ENCODE measurements around the gene TGM2. TPM values are rescaled to one million over a fixed set of nuclear protein-coding genes. Genes with fewer than 3 reads are reported as not detected.
A peak's percentile ranks its signal among the peaks of the same experiment; 100 is the strongest.

The TGM2 gene
- total and polyA plus RNA-seq, 7 donors = 6.5 to 104 (median 20.7) TPM

GRCh38 chr20:38156888-38157634, 8.0 kb downstream of the TGM2 start:
- 66 to 77% methylated on average over 11 of the region's 11 CpGs for WGBS, 2 donors
- peaks cover 0 to 24% (median 12%) of the 10 kb centered on the region in 4 donors for H3K36me3 ChIP-seq
- H3K4me1 ChIP-seq = peaks cover 0 to 59% (median 40%) of the 10 kb centered on the region in 4 donors
- H3K27me3 ChIP-seq = no peaks in the 10 kb centered on the region
- no peak overlapping the region for H3K4me3 ChIP-seq
- intact Hi-C loops (cut with DNase I) = loop anchor here (2.0 kb wide), 1 partner anchor 72 kb away; no protein-coding TSS in a partner anchor
- no peaks in the 10 kb centered on the region for H3K9me3 ChIP-seq
- peak overlapping the region; percentile 71 to 86 (median 76) for H3K27ac ChIP-seq
- peak in 3 of 4 donors; percentile 52 to 81 (median 52) for TF ChIP-seq POLR2AphosphoS5 (IDR thresholded peaks at IDR 0.05)
- TF ChIP-seq POLR2A (IDR thresholded peaks at IDR 0.05) = no peak
- TF ChIP-seq EP300 (IDR thresholded peaks at IDR 0.05) = peak in 1 of 4 donors; percentile 41
- no peak for TF ChIP-seq CTCF (IDR thresholded peaks at IDR 0.05)
- peak; percentile 90 for DNase-seq

- H3K4me3 ChIP-seq = no peak overlapping the region
- H3K27me3 ChIP-seq = no peaks in the 10 kb centered on the region
- H3K27ac ChIP-seq = peak overlapping the region; percentile 71 to 86 (median 76)
- no peaks in the 10 kb centered on the region for H3K9me3 ChIP-seq
- H3K36me3 ChIP-seq = peaks cover 0 to 24% (median 12%) of the 10 kb centered on the region in 4 donors
- intact Hi-C loops (cut with DNase I) = loop anchor here (2.0 kb wide), 1 partner anchor 71 kb away; no protein-coding TSS in a partner anchor
- no peak for DNase-seq
- peaks cover 0 to 61% (median 48%) of the 10 kb centered on the region in 4 donors for H3K4me1 ChIP-seq
- 92 to 93% methylated on average over 6 of the region's 6 CpGs for WGBS, 2 donors
- no peak for TF ChIP-seq POLR2AphosphoS5 (IDR thresholded peaks at IDR 0.05)
- TF ChIP-seq EP300 (IDR thresholded peaks at IDR 0.05) = no peak
- TF ChIP-seq CTCF (IDR thresholded peaks at IDR 0.05) = no peak
- TF ChIP-seq POLR2A (IDR thresholded peaks at IDR 0.05) = no peak
Measured at GRCh38 chr20:38156280-38156679, 8.8 kb downstream of the TGM2 start.

GRCh38 chr20:38155811-38156210, 9.3 kb downstream of the TGM2 start:
- intact Hi-C loops (cut with DNase I) = loop anchor here (2.0 kb wide), 2 partner anchors 43 to 71 kb away; no protein-coding TSS in a partner anchor
- TF ChIP-seq POLR2A (IDR thresholded peaks at IDR 0.05) (no peak), EP300 (IDR thresholded peaks at IDR 0.05) (no peak), CTCF (IDR thresholded peaks at IDR 0.05) (no peak), POLR2AphosphoS5 (IDR thresholded peaks at IDR 0.05) (no peak)
- WGBS, 2 donors = 94 to 95% methylated on average over 13 of the region's 13 CpGs
- H3K9me3 ChIP-seq = no peaks in the 10 kb centered on the region
- peaks cover 0 to 64% (median 48%) of the 10 kb centered on the region in 4 donors for H3K4me1 ChIP-seq
- no peak for DNase-seq
- H3K36me3 ChIP-seq = peaks cover 0 to 23% (median 11%) of the 10 kb centered on the region in 4 donors
- H3K27ac ChIP-seq = peak overlapping the region; percentile 71 to 86 (median 76)
- no peak overlapping the region for H3K4me3 ChIP-seq
- H3K27me3 ChIP-seq = no peaks in the 10 kb centered on the region

GRCh38 chr20:38153401-38153800, 11.7 kb downstream of the TGM2 start:
- no peaks in the 10 kb centered on the region for H3K27me3 ChIP-seq
- intact Hi-C loops (cut with DNase I) = no loop called here
- TF ChIP-seq POLR2A (IDR thresholded peaks at IDR 0.05) (no peak), POLR2AphosphoS5 (IDR thresholded peaks at IDR 0.05) (no peak), EP300 (IDR thresholded peaks at IDR 0.05) (no peak), CTCF (IDR thresholded peaks at IDR 0.05) (no peak)
- 86 to 93% methylated on average over 5 of the region's 5 CpGs for WGBS, 2 donors
- DNase-seq = no peak
- no peak overlapping the region for H3K4me3 ChIP-seq
- peaks cover 0 to 31% (median 19%) of the 10 kb centered on the region in 4 donors for H3K36me3 ChIP-seq
- peaks cover 0 to 58% (median 41%) of the 10 kb centered on the region in 4 donors for H3K4me1 ChIP-seq
- peak overlapping the region in 3 of 4 donors; percentile 68 to 86 (median 77) for H3K27ac ChIP-seq
- no peaks in the 10 kb centered on the region for H3K9me3 ChIP-seq
